ENCODE measurements around the gene CFAP46.

CFAP46 gene

DNA sequence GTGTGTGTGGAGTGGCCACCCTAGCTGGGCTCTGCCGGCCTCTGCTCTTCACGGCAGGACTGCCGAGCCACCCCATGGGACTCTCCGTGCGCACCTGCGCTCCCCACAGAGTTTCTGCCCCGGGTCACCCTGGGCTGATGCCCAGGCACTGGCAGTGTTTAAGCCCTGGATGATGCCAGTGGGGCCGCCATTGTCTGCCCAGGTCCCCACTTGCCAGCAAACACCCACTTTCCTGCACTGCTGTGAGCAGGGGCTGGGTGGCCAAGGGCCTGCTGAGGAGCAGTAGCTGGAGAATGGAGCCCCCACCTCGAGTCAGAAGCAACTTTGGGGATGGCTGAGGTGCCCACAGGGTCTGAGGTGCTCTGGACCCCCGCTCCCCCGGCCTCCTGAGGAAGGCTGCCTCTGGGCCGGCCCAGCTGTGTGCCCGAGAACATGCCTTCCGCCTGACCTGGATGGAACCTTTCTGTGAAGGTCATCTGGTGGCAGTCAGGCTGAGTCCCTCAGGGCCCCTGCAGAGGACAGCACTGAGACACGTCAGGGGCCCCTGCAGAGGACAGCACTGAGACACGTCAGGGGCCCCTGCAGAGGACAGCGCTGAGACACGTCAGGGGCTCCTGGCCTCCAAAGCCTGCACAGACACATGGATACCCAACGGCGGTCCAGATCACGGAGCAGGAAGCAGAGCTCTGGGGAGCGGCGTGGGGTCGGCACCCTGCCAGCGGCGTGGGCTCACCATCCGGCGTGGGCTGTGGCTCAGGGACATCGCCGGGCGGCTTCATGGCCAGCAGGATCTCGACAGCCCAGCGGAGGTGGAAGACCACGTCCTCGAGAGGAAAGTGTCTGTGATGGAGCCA lies 62.0 kb downstream of the CFAP46 start:
- no peak for DNase-seq (ENCODE audit: low spot score)

GRCh38 chr10:132879408-132880127 lies 62.8 kb downstream of the CFAP46 start:
- no peak for DNase-seq (ENCODE audit: low spot score)

GRCh38 chr10:132878730-132879407 lies 63.5 kb downstream of the CFAP46 start:
- no peak for DNase-seq (ENCODE audit: low spot score)

DNA sequence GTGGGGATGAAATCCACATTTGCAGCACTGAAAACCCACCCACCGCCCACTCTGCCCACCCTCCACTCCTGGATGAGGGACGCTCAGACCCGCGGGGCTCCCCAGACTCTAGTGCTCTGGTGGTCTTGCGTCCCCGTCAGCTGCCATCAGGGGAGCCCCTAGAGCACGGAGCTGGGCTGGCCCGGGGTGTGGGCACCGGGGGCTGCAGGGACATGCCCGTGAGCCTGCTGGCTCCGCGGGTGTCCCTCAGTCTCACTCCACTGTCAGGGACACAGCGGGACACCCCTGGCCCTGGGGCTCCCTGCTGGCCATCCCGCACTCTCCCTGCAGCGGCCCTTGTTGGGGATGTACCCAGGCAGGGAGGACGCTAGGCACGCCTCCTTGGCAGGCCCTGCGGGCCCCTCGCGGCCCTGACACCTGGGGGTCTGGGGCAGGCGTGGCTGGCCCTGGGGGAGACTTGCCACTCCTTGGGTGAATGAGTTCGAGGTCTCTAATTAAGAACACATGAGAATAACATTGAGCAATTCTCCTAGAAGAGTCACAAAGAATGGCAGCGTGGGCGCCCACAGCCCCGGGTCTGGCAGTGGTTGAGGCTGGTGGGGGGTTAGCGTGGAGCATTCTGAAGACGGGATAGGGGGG lies 64.2 kb downstream of the CFAP46 start:
- DNase-seq (ENCODE audit: low spot score), result no peak

DNA sequence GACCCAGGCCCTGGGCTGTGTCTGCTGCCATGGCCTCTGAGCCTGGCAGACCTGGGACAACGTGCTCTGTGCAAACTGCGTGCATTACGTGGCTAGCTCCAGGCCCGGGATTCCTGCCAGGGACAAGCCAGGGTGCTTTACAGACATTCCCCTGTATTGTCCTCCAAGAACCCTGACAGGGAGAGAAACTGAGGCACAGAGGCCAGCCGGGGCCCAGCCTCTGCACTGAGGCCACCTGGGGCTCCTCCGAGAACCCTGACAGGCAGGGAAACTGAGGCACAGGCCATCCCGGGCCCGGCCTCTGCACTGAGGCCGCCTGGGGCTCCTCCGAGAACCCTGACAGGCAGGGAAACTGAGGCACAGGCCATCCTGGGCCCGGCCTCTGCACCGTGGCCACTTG lies 64.9 kb downstream of the CFAP46 start:
- DNase-seq (ENCODE audit: low spot score), result no peak

DNA sequence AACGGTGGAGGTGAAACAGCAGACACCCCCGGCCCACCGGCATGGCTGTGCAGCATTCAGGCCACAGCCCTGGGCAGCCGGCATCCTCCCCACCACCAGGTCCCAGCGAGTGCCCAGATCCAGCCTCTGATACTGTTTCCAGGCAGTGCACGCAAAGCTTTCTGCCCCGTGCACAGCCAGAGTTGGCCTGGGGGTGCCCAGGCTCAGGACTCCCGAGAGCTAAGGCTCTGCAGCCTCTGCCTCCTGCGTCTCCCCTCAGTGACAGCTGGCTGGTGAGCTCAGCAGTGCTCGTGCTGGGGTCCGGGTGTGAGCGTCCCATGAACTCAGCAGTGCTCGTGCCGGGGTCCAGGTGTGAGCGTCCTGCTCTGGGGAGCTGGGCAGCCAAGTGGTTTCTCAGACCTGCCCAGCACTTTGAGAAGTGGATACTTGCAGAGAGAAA lies 65.4 kb downstream of the CFAP46 start:
- DNase-seq (ENCODE audit: low spot score), result no peak

GRCh38 chr10:132876131-132876860 lies 66.1 kb downstream of the CFAP46 start:
- no peak for DNase-seq (ENCODE audit: low spot score)

DNA sequence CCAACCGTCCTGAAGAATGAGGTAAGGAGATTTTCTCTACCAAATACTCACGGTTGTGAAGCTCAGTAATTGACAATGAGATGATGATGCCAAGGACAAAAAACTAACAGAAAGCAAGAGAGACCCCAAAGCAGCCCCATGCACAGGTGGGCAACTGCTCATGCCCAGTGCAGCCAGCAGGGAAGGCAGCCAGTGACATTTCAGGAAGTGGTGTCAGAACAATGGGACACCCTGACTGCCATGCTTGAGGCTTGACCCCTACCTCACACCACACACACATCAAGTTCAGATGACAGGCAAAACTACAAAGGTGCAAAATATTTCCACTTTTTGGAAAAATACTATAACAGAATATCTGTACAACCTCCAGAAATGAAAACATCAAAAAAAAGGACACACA lies 66.9 kb downstream of the CFAP46 start:
- DNase-seq (ENCODE audit: low spot score), result no peak

DNA sequence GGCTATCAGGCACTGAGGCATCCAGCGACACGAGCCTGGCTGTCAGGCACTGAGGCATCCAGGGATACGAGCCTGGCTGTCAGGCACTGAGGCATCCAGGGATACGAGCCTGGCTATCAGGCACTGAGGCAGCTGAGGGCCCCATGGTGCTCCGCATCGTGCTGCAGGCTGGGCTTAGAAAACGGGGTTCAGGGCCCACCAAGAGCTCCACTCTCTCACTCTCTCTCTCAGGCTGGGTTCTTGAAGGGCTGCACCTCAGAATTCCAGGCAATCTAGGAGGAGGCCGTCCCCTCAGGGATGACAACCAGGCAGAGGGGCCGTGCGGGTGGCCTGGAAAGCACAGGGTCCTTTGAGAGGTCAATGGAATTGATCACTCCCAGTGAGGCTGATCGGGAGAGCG lies 69.0 kb downstream of the CFAP46 start:
- DNase-seq (ENCODE audit: low spot score), result no peak

GRCh38 chr10:132872658-132873057 lies 69.7 kb downstream of the CFAP46 start:
- DNase-seq (ENCODE audit: low spot score), result no peak

DNA sequence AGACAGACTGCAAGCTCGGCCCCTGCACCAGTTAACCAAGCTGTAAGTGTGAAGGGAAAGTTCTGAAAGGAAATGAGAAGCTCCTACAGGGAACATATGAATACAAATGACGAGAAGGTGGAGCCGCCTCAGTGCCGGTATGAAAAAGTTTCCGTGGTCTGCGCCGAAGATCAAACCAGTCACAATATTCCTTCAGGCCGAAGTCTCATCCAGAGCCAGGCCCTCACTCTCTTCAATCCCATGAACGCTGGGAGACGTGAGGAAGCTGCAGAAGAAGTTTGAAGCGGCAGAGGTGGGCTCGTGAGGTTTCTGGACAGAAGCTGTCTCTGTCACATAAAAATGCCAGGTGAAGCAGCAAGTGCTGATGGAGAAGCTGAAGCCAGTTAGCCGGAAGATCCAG lies 71.9 kb downstream of the CFAP46 start:
- no peak for DNase-seq (ENCODE audit: low spot score)

GRCh38 chr10:132869621-132870020 lies 72.7 kb downstream of the CFAP46 start:
- no peak for DNase-seq (ENCODE audit: low spot score)

GRCh38 chr10:132868995-132869394 lies 73.4 kb downstream of the CFAP46 start:
- no peak for DNase-seq (ENCODE audit: low spot score)

DNA sequence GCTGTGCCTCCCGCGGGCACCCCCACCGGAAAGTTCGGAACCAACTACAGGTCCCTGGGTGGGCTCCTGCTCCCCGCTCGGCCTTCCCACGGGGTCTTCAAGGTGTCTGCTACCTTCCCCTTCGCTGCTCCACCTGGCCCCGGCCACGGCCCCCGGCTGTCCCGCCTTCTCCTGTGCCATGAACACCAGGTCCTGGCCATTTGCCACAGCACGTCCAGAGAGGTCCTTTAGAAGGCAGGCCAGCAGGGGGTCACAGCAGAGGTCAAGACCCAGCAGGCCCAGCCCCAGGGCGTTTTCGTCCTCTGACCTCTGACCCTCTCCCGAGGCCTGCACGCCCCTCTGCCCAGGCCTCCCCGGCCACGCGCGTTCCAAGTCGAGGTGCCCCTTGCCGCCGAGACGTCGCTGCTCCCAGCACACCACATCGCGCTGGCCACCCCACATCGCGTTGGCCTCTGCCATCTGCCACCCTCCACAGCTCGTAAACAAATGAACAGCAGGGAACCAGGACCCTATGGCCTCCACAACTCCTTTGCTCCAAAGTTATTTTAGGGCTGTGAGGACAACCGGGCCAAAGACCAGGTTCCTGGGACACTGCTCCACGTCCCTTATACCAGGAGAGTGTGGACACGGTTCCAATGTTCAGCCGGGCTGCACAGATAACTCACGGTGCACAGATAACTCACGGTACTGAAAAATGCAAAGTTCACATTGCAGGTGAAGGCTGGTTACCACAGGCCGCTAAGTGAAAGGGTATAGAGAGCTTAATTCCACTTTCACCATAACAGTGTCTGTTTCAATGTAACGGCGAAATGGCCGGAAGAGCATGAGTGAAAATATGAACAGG lies 74.3 kb downstream of the CFAP46 start:
- DNase-seq (ENCODE audit: low spot score), result no peak

DNA sequence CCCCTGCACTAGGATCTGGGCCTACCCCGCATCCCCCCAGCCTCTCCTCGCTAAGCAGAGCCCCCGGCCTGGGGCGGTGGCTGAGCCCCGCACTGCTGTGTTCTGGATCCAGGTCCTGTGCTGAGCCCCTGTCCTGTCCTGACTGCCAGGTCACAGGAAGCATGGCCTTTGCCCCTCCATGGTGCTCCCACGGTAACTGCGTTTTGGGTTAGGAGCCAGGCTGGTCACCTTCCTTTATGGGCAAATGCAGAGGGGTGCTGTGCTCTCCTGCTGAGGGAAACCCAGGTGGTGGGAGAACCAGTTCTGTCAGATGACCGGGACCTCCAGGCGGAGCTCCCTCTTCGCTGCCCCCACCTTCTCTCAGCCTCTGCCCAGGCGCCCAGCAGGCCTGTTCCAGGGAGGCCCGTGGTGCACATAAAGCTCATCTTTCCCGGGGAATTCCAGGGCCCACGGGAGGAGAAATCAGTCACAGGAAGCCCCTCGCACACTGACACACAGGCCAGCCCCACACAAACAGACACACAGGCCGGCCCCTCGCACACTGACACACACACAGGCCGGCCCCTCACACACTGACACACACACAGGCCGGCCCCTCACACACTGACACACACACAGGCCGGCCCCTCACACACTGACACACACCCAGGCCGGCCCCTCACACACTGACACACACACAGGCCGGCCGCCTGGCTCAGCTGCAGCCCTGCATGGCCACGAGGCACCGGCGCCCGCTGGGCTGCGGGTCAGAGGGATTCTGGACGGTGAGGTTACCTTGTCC lies 75.6 kb downstream of the CFAP46 start:
- no peak for DNase-seq (ENCODE audit: low spot score)

DNA sequence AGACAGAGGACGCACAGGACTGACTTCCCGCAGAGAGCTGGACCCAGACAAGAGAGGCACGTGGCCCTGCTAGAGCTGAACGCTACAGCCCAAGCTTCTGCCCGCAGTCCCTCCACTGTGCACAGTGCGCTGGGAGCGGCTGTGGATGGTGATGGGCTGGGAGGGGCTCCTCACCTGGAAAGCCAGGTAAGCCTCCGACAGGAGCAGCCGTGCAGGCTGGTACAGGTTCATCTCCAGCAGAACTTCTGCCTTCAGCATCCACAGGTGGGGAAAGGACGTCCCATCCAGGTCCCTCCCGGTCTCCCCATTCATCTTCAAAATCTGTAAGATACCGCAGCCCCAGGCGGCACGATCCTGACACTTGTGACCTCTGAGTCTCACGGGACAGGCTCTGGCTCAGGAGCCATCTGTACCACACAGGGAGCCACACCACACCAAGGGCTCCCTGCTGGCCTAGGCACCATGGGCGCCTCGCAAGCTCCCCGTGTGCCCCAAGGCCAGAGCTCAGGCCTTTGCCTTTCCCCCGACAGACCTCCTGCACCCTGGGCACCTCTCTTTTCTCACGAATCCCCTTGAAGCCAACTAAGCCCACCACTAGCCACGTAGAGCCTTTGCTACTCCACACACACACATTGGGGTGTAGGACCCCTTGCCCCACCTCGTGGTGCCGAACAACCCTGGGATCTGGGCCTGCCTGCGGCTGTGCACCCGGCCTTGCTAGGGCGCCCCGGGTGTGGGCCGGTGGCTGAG lies 76.3 kb downstream of the CFAP46 start:
- no peak for DNase-seq (ENCODE audit: low spot score)

GRCh38 chr10:132865171-132865631 lies 77.2 kb downstream of the CFAP46 start:
- DNase-seq (ENCODE audit: low spot score), result no peak

DNA sequence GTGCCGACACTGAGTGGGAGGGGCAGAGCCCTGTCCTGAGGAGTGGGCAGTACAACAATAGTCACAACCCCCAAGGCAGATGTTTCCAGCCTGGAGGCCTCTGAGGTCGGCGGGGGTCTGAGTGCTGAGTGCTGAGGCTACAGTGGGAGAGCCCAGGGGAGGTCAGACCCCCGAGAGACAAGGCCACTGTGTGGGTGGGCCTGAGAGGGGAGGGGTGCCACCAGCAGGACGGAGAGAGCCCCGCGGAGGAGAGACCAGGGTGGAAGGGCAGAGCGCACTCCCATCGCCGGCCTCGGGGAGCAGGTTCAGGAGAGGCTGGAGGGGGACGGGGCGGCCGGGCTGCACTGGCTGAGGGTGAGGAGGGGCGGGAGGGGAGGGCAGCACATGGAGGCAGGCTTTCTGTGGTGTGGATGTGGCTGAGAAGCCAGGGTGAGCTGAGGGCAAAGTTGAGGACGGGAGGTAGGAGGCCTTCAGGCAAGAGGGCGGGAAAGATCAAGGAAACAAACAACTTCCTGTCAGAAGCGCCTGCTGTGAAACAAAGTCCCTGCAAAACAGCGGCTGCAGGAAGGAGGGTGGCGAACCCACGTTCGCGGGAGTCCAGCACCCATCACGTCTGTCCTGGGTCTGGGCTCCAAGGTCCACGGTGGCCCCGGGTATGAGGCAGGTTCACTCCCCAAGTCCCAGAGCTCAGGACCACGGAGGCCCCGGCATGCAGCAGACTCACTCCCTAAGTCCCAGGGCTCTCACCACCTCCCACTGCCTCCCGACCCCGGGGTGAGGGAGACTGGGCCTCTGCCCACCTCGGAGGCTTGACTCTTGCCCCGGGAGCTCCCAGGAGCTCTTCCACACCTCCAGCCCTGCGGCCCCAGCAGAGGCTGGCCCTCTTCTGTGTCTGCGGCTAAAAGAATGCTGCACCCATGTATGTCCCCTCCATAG lies 79.6 kb downstream of the CFAP46 start:
- no peak for DNase-seq (ENCODE audit: low spot score)

Data from hematopoietic multipotent progenitor cell treated with erythropoietin and hydrocortisone succinate and interleukin-3 and kit ligand, for 15 days (in vitro differentiated cells).